SK-N-SH (cell line): ENCODE results near the gene HIVEP2. TPM values are rescaled to one million over a fixed set of nuclear protein-coding genes. Genes with fewer than 3 reads are reported as not detected.

Source experiments
- CTCF ChIA-PET: fragments of 300-600, 350-600 bp; formaldehyde crosslinking; extraction: SDS; loops from one replicate; lab custom pipeline; 2021; lab: Yijun Ruan, JAX
- POLR2A ChIA-PET: fragments of 350-600 bp; sonication (Branson Sonifier 250); formaldehyde crosslinking; extraction: SDS; loops from one replicate; lab custom pipeline; 2020; ENCODE audit warnings: antibody characterized with exemption, inconsistent platforms; lab: Yijun Ruan, JAX
- DNase-seq: peaks from one replicate; pipeline ENCODE4 v3.0.0; 2012
- H2AFZ ChIP-seq: fragments of 200-600 bp; sonication (generic); 2 replicates; pipeline ENCODE4 v1.8.1; 2016; ENCODE audit warnings: antibody characterized with exemption, mild to moderate bottlenecking, low read depth
- H3F3A ChIP-seq: fragments of 200-600 bp; sonication (generic); replicated peaks from 2 replicates; pipeline ENCODE3; 2016; ENCODE audit warnings: antibody characterized with exemption, mild to moderate bottlenecking; ENCODE audit not compliant: insufficient read depth
- H3K27ac ChIP-seq, 2 experiments: fragments of 200-500 bp in 1 of 2; fragments of 200-600 bp in 1 of 2; sonication (Bioruptor generic) in 1 of 2; sonication (generic), shearing (Covaris generic) in 1 of 2; 2 replicates each; pipeline versions ENCODE4 v1.5.1 to v1.6.1; 2014 to 2016; ENCODE audit warnings: low read depth in 2 of 2, inconsistent platforms in 1 of 2, low read length in 1 of 2, mild to moderate bottlenecking in 1 of 2, mixed read lengths in 1 of 2
- H3K27me3 ChIP-seq: fragments of 200-600 bp; sonication (generic), shearing (Covaris generic); 2 replicates; pipeline ENCODE4 v1.6.1; 2016; ENCODE audit warnings: mixed run types; ENCODE audit not compliant: insufficient read depth
- H3K36me3 ChIP-seq, 2 experiments: fragments of 200-500 bp in 1 of 2; fragments of 200-600 bp in 1 of 2; sonication (Bioruptor generic) in 1 of 2; sonication (generic) in 1 of 2; replicated peaks in 1 of 2; 2 replicates each; pipeline versions ENCODE3 to v1.5.1; 2014 to 2016; ENCODE audit warnings: low read length in 1 of 2, mild to moderate bottlenecking in 1 of 2; ENCODE audit not compliant: insufficient read depth in 2 of 2, control insufficient read depth in 1 of 2
- H3K4me1 ChIP-seq, 2 experiments: fragments of 200-500 bp in 1 of 2; fragments of 200-600 bp in 1 of 2; sonication (Bioruptor generic) in 1 of 2; sonication (generic), shearing (Covaris generic) in 1 of 2; 2 replicates each; pipeline versions ENCODE4 v1.5.1 to v1.6.1; 2014 to 2016; ENCODE audit warnings: low read depth in 1 of 2, low read length in 1 of 2, mixed run types in 1 of 2; ENCODE audit not compliant: insufficient read depth in 2 of 2, control insufficient read depth in 1 of 2
- H3K4me2 ChIP-seq: fragments of 200-600 bp; sonication (generic), shearing (Covaris generic); 2 replicates; pipeline ENCODE4 v1.6.1; 2017; ENCODE audit warnings: mixed run types
- H3K4me3 ChIP-seq, 2 experiments: fragments of 200-500 bp in 1 of 2; fragments of 200-600 bp in 1 of 2; sonication (Bioruptor generic) in 1 of 2; sonication (generic), shearing (Covaris generic) in 1 of 2; 2 replicates each; pipeline versions ENCODE4 v1.5.1 to v1.8.1; 2014 to 2016; ENCODE audit warnings: low read depth in 2 of 2, inconsistent platforms in 1 of 2, low read length in 1 of 2, mild to moderate bottlenecking in 1 of 2, mixed read lengths in 1 of 2, moderate library complexity in 1 of 2
- H3K79me2 ChIP-seq: fragments of 200-600 bp; sonication (generic); 2 replicates; pipeline ENCODE4 v1.8.1; 2017; ENCODE audit warnings: mild to moderate bottlenecking; ENCODE audit not compliant: insufficient read depth
- H3K9ac ChIP-seq: fragments of 200-600 bp; sonication (generic); 2 replicates; pipeline ENCODE4 v1.6.1; 2017; ENCODE audit warnings: mixed run types
- H3K9me2 ChIP-seq: fragments of 200-600 bp; sonication (generic); 2 replicates; pipeline ENCODE4 v1.6.1; 2017; ENCODE audit warnings: mixed run types
- H3K9me3 ChIP-seq: fragments of 200-600 bp; sonication (generic); 2 replicates; pipeline ENCODE4 v1.6.1; 2017; ENCODE audit warnings: mixed run types, mild to moderate bottlenecking, moderate library complexity
- H4K20me1 ChIP-seq: fragments of 200-600 bp; sonication (generic); 2 replicates; pipeline ENCODE4 v1.6.1; 2017; ENCODE audit warnings: mild to moderate bottlenecking, mixed run types; ENCODE audit not compliant: insufficient read depth
- CHD2 ChIP-seq: fragments of 150-350 bp; IDR thresholded peaks from 2 replicates; pipeline ENCODE4 v1.6.1; 2018; ENCODE audit warnings: low read length; ENCODE audit not compliant: partially characterized antibody
- CTCF ChIP-seq: fragments of 200-600 bp; sonication (generic); IDR thresholded peaks from 2 replicates; pipeline ENCODE4 v1.6.1; 2017; ENCODE audit warnings: antibody characterized with exemption, mild to moderate bottlenecking, moderate library complexity
- EP300 ChIP-seq, 2 experiments: IDR thresholded peaks; 2 replicates each; pipeline versions ENCODE4 v1.4.0 to v1.6.1; 2012; ENCODE audit warnings: borderline replicate concordance in 1 of 2, low read depth in 1 of 2, low read length in 1 of 2
- FOSL2 ChIP-seq: IDR thresholded peaks from 2 replicates; pipeline ENCODE4 v1.4.0; 2012; ENCODE audit warnings: low read depth, mild to moderate bottlenecking, moderate library complexity, borderline replicate concordance
- FOXM1 ChIP-seq: IDR thresholded peaks from 2 replicates; pipeline ENCODE4 v1.4.0; 2012; ENCODE audit warnings: low read depth, mild to moderate bottlenecking
- GATA2 ChIP-seq: sonication (generic); formaldehyde crosslinking; IDR thresholded peaks from 2 replicates; pipeline ENCODE4 v1.5.0; 2020; ENCODE audit warnings: mild to moderate bottlenecking, missing genetic modification reagents
- IRF3 ChIP-seq: fragments of 150-350 bp; IDR thresholded peaks from 2 replicates; pipeline ENCODE4 v1.6.1; 2016; ENCODE audit warnings: mild to moderate bottlenecking, low read depth, low read length
- MAX ChIP-seq: IDR thresholded peaks from 2 replicates; pipeline ENCODE4 v1.4.0; 2012; ENCODE audit warnings: low read depth
- MXI1 ChIP-seq: IDR thresholded peaks from 2 replicates; pipeline ENCODE4 v1.6.1; 2012; ENCODE audit warnings: mild to moderate bottlenecking, low read depth, low read length, improper control_type of control experiment
- NFIC ChIP-seq: IDR thresholded peaks from 2 replicates; pipeline ENCODE4 v1.4.0; 2012; ENCODE audit warnings: borderline replicate concordance
- NRF1 ChIP-seq: IDR thresholded peaks from 2 replicates; pipeline ENCODE4 v1.6.1; 2012; ENCODE audit warnings: low read depth, mild to moderate bottlenecking, low read length
- PBX3 ChIP-seq: IDR thresholded peaks from 2 replicates; pipeline ENCODE4; 2012
- POLR2AphosphoS5 ChIP-seq: IDR thresholded peaks from 2 replicates; pipeline ENCODE4 v1.6.1; 2012; ENCODE audit warnings: low read depth, low read length
- RCOR1 ChIP-seq: fragments of 150-350 bp; IDR thresholded peaks from 2 replicates; pipeline ENCODE4 v1.6.1; 2017; ENCODE audit warnings: antibody characterized with exemption, low read length
- RFX5 ChIP-seq: IDR thresholded peaks from 2 replicates; pipeline ENCODE4 v1.6.1; 2012; ENCODE audit warnings: mild to moderate bottlenecking, improper control_type of control experiment, low read length
- RXRA ChIP-seq: IDR thresholded peaks from 2 replicates; pipeline ENCODE4 v1.4.0; 2012; ENCODE audit warnings: low read depth, mild to moderate bottlenecking, borderline replicate concordance
- SMC3 ChIP-seq: IDR thresholded peaks from 2 replicates; pipeline ENCODE4 v1.6.1; 2012; ENCODE audit warnings: low read depth, low read length, improper control_type of control experiment
- TAF1 ChIP-seq: IDR thresholded peaks from 2 replicates; pipeline ENCODE4 v1.6.1; 2012; ENCODE audit warnings: low read depth, mild to moderate bottlenecking, low read length, moderate library complexity, borderline replicate concordance
- TCF12 ChIP-seq: IDR thresholded peaks from 2 replicates; pipeline ENCODE4 v1.4.0; 2012
- TEAD4 ChIP-seq: IDR thresholded peaks from 2 replicates; pipeline ENCODE4 v1.4.0; 2012; ENCODE audit warnings: mild to moderate bottlenecking, borderline replicate concordance; ENCODE audit not compliant: insufficient read depth
- USF1 ChIP-seq: IDR thresholded peaks from 2 replicates; pipeline ENCODE4 v1.4.0; 2012; ENCODE audit warnings: low read depth, borderline replicate concordance
- YY1 ChIP-seq: IDR thresholded peaks from 2 replicates; pipeline ENCODE4 v1.4.0; 2012; ENCODE audit warnings: low read depth, mild to moderate bottlenecking
- WGBS: methylation state at CpG from one replicate; pipeline ENCODE4 v1.1.6; 2017; ENCODE audit warnings: low lambda C conversion rate; 5-methylcytosine and 5-hydroxymethylcytosine counted together
- polyA plus RNA-seq, 3 experiments: library from polyadenylated mRNA; depleted of rRNA; stranded (reverse); fragments of >200 nt; gene quantifications; 2 replicates each; pipeline ENCODE4 v1.2.3, GENCODE V29; 2012

Gene HIVEP2
- polyA plus RNA-seq, 1 of the 3 experiments (the other 2 are of a cell fraction), result 2.5 TPM

GRCh38 chr6:142987490-142987889 is 42.5 kb upstream of the HIVEP2 start:
- no peak overlapping the region for H3K4me3 ChIP-seq
- H4K20me1 ChIP-seq, result no peaks in the 10 kb centered on the region
- POLR2A ChIA-PET, result no interaction called here

GRCh38 chr6:142985281-142985680 is 40.3 kb upstream of the HIVEP2 start:
- no peaks in the 10 kb centered on the region for H3K4me1 ChIP-seq
- no peak overlapping the region for H3K4me2 ChIP-seq
- H4K20me1 ChIP-seq, result no peaks in the 10 kb centered on the region
- H3K79me2 ChIP-seq, result no peaks in the 10 kb centered on the region
- H3K9ac ChIP-seq, result no peak overlapping the region
- no peaks in the 10 kb centered on the region for H3F3A ChIP-seq
- DNase-seq, result no peak
- POLR2A ChIA-PET, result no interaction called here
- H2AFZ ChIP-seq, result no peak overlapping the region
- 0 out of 2 replicates have a peak, but pooled peaks cover 3% of the 10 kb centered on the region for H3K9me3 ChIP-seq
- H3K36me3 ChIP-seq, result no peaks in the 10 kb centered on the region
- no peak overlapping the region for H3K27ac ChIP-seq
- H3K27me3 ChIP-seq, result no peaks in the 10 kb centered on the region
- H3K9me2 ChIP-seq, result no peaks in the 10 kb centered on the region
- WGBS, result 34% methylated on average over 2 of the region's 2 CpGs
- H3K4me3 ChIP-seq, result no peak overlapping the region
- CTCF ChIA-PET, result no interaction called here
- TF ChIP-seq CHD2, result no peak
- TF ChIP-seq YY1, result no peak
- TF ChIP-seq TAF1, result no peak
- no peak for TF ChIP-seq TEAD4
- TF ChIP-seq CTCF, result no peak
- TF ChIP-seq EP300 (IDR thresholded peaks at IDR 0.05; ENCODE audit: borderline replicate concordance in 1 of 2, low read depth in 1 of 2, low read length in 1 of 2), result no peak
- no peak for TF ChIP-seq SMC3
- no peak for TF ChIP-seq NRF1
- TF ChIP-seq FOXM1, result no peak
- no peak for TF ChIP-seq RXRA

More at GRCh38 chr6:142987490-142987889, 42.5 kb upstream of the HIVEP2 start:
- Histone ChIP-seq H3K4me1 (no peaks in the 10 kb centered on the region), H2AFZ (no peak overlapping the region), H3K9me3 (no peaks in the 10 kb centered on the region), H3K9me2 (no peaks in the 10 kb centered on the region), H3K36me3 (no peaks in the 10 kb centered on the region), H3F3A (no peaks in the 10 kb centered on the region), H3K4me2 (no peak overlapping the region), H3K27me3 (no peaks in the 10 kb centered on the region), H3K27ac (no peak overlapping the region), H3K79me2 (no peaks in the 10 kb centered on the region), H3K9ac (no peak overlapping the region)
- TF ChIP-seq IRF3 (no peak), RCOR1 (no peak), PBX3 (no peak), MXI1 (no peak), FOXM1 (no peak), USF1 (no peak), TCF12 (no peak), SMC3 (no peak), MAX (no peak), FOSL2 (no peak), RFX5 (no peak), POLR2AphosphoS5 (no peak), NFIC (no peak), NRF1 (no peak), GATA2 (no peak), TAF1 (no peak)
- DNase-seq, result no peak
- CTCF ChIA-PET, result interaction anchor here (0.6 to 1.1 kb wide), 2 partner anchors 20 to 460 kb away, joined by 3 read pairs; no protein-coding TSS in a partner anchor
